Erythroblast (primary cell): ENCODE measurements around the gene CLDN5.
"Not testable (repeated sequence)": the region's sequence is repeated elsewhere in the genome, so short reads cannot be mapped to it uniquely, and the experiment has no call there.

ENCODE experiments used
- DNase-seq, 2 experiments: peaks; one replicate each; lab custom pipeline; 2025; lab: John Stamatoyannopoulos, UW
- GATA1 ChIP-seq: IDR thresholded peaks from 2 replicates; pipeline ENCODE4 v1.6.1; 2011; ENCODE audit warnings: low read depth, mild to moderate bottlenecking, control low read depth, low read length, moderate library complexity
- POLR2A ChIP-seq: IDR thresholded peaks from 2 replicates; pipeline ENCODE4 v1.6.1; 2011; ENCODE audit warnings: mild to moderate bottlenecking, low read length

CLDN5 gene

GRCh38 chr22:19536564-19536963, 12.4 kb upstream of the CLDN5 start:
- DNase-seq: no peak
- TF ChIP-seq POLR2A (no peak), GATA1 (no peak)

- TF ChIP-seq GATA1 (no peak), POLR2A (no peak)
- no peak for DNase-seq
Observed at GRCh38 chr22:19535001-19535400, 10.8 kb upstream of the CLDN5 start.

GRCh38 chr22:19533857-19534256, 9.6 kb upstream of the CLDN5 start:
- no peak for DNase-seq
- no peak for TF ChIP-seq POLR2A
- no peak for TF ChIP-seq GATA1

GRCh38 chr22:19533049-19533626, 8.9 kb upstream of the CLDN5 start:
- no peak for TF ChIP-seq POLR2A
- no peak for TF ChIP-seq GATA1
- no peak for DNase-seq

- not testable (repeated sequence) for DNase-seq
Observed at GRCh38 chr22:19531327-19531726, 7.1 kb upstream of the CLDN5 start.

- TF ChIP-seq GATA1 (no peak), POLR2A (no peak)
- DNase-seq: no peak
Observed at GRCh38 chr22:19530751-19531150, 6.5 kb upstream of the CLDN5 start.

- TF ChIP-seq POLR2A (no peak), GATA1 (no peak)
- no peak for DNase-seq
Observed at GRCh38 chr22:19529811-19530210, 5.6 kb upstream of the CLDN5 start.

GRCh38 chr22:19527861-19528417, 3.7 kb upstream of the CLDN5 start:
- TF ChIP-seq GATA1: no peak
- TF ChIP-seq POLR2A: no peak
- DNase-seq: no peak

- no peak for DNase-seq
- TF ChIP-seq POLR2A: no peak
- TF ChIP-seq GATA1: no peak
Observed at GRCh38 chr22:19527321-19527721, 3.1 kb upstream of the CLDN5 start.

- DNase-seq: no peak
- TF ChIP-seq POLR2A: no peak
- TF ChIP-seq GATA1: no peak
Observed at GRCh38 chr22:19526702-19527111, 2.5 kb upstream of the CLDN5 start.

- no peak for TF ChIP-seq GATA1
- TF ChIP-seq POLR2A: no peak
- DNase-seq: no peak
Observed at GRCh38 chr22:19526076-19526701, 2.0 kb upstream of the CLDN5 start.

- DNase-seq: no peak
- no peak for TF ChIP-seq GATA1
- TF ChIP-seq POLR2A: no peak
Observed at GRCh38 chr22:19525666-19526065, 1.5 kb upstream of the CLDN5 start.

GRCh38 chr22:19525116-19525660, 978 bp upstream of the CLDN5 start:
- no peak for DNase-seq
- TF ChIP-seq GATA1 (no peak), POLR2A (no peak)

GRCh38 chr22:19523240-19524169, 705 bp downstream of the CLDN5 start:
- no peak for TF ChIP-seq GATA1
- TF ChIP-seq POLR2A: no peak
- peak; percentile 42 to 53 for DNase-seq
